Muscle of arm (tissue), 14 donors: ENCODE results near the gene RERE. TPM values are rescaled to one million over a fixed set of nuclear protein-coding genes. Genes with fewer than 3 reads are reported as not detected.
A peak's percentile ranks its signal among the peaks of the same experiment; 100 is the strongest.

Experiments
- DNase-seq: peaks from one replicate; pipeline ENCODE4 v3.0.0-alpha.2; 2013
- long read RNA-seq, 11 donors: transcript quantifications; one replicate each; lab custom pipeline, GENCODE V29; 2026
- polyA plus RNA-seq, 12 donors: library from polyadenylated mRNA; unstranded; fragments of 120-200 nt; gene quantifications; one replicate each; pipeline ENCODE4 v1.2.1, GENCODE V29; 2013; ENCODE audit not compliant: insufficient read length in 12 of 12

RERE gene
- 100 to 1,000 TPM in 1 of 12 donors, 10 to 100 TPM in 10, not detected in 1; 51.1 to 118 (median 75.5) TPM for polyA plus RNA-seq
- long read RNA-seq, donor 1, partial matches to known transcripts: 28 of 29 reads
- long read RNA-seq, donor 1, other reads (novel, unspliced or antisense): 0 of 29 reads
- long read RNA-seq, donor 2, partial matches to known transcripts: 33 of 38 reads
- long read RNA-seq, donor 2, other reads (novel, unspliced or antisense): 5 of 38 reads
- long read RNA-seq, donor 3: 0 reads
- long read RNA-seq, donor 4, partial matches to known transcripts: 6 of 6 reads
- long read RNA-seq, donor 4, other reads (novel, unspliced or antisense): 0 of 6 reads
- long read RNA-seq, donor 5, full-length matches to known transcripts: 2 of 53 reads
- long read RNA-seq, donor 5, partial matches to known transcripts: 11 of 53 reads
- long read RNA-seq, donor 5, other reads (novel, unspliced or antisense): 40 of 53 reads
- long read RNA-seq, donor 6, partial matches to known transcripts: 0 of 2 reads
- long read RNA-seq, donor 6, other reads (novel, unspliced or antisense): 0 of 2 reads
- long read RNA-seq, donor 7, partial matches to known transcripts: 5 of 6 reads
- long read RNA-seq, donor 7, other reads (novel, unspliced or antisense): 0 of 6 reads
- long read RNA-seq, donor 8, partial matches to known transcripts: 18 of 24 reads
- long read RNA-seq, donor 8, other reads (novel, unspliced or antisense): 6 of 24 reads
- long read RNA-seq, donor 9: 0 reads
- long read RNA-seq, donor 10: 0 reads
- long read RNA-seq, donor 11: 0 reads

DNA sequence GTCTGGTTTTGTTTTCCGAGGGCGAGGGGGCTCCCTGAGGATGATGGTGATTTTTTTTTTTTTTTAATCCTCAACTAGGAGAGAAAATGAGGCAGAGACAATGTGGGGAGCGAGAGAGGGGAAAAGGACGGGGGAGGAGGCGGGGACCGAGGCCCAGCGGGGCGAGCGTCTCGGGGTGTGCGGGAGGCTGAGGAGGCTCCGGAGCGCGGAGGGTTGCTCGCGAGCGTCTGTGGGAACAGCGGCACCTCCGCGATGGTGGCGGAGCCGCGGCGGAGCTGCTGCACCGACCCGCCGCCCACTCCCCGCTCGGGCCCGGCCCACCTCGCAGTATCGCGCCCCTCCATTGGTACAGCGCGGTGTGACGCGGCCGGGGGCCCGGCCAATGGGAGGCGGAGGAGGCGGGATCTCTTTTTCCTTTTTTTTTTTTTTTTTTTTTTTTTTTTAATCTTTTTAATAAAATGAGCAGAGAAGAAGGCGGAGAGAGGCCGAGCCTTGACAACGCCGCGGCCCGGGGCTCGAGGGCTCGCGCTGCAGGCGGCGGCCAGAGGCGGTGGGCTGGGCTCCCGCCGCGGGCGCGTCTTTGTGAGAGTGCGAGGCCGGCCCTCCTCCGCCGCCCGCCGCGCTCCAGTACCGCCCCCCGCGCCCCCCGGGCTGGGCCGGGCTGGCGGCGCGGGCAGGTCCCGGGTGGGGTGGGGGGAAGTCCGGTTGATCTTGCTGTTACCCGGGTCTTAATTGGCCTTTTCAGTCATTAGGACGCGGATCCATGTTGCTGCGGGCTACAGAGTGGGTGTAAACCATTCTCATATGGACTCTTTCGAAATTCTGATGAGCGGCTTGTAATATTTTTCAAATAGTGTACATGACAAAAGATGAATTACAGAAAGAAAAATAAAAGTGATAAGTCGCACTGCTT lies at the start of gene RERE:
Gene RERE, minus strand, starts transcription at position 229 of the 913 bp plus-strand sequence.
- peak; percentile 96 for DNase-seq

DNA sequence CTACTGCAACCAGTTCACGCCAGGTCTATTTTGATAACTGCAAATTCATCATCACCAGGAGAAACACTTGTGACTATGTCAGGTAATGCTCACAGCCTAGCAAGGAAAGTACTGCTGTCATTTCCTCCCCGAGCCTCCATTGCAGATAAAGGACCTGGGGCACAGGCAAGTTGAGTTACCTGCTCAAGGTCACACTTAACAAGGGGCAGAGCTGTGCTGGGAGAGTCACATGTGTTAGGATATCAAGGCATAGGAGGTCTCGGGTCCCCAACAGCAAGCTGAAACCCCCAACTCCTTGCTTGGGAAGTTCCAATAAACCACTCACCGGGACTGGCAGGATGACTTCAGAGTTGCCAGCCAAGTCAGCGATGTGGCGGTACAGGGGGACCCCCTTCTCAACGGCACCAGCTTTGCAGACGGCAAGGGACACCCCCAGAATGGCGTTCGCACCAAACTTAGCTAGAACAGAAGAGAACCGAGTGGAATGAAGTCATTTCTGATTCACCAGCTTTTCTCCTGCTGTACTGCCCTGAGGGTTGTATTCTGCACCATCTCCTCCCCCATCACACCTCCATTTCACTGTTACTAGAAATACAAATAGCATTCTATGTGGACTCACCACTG lies 49.5 kb upstream of the RERE start:
- no peak for DNase-seq

DNA sequence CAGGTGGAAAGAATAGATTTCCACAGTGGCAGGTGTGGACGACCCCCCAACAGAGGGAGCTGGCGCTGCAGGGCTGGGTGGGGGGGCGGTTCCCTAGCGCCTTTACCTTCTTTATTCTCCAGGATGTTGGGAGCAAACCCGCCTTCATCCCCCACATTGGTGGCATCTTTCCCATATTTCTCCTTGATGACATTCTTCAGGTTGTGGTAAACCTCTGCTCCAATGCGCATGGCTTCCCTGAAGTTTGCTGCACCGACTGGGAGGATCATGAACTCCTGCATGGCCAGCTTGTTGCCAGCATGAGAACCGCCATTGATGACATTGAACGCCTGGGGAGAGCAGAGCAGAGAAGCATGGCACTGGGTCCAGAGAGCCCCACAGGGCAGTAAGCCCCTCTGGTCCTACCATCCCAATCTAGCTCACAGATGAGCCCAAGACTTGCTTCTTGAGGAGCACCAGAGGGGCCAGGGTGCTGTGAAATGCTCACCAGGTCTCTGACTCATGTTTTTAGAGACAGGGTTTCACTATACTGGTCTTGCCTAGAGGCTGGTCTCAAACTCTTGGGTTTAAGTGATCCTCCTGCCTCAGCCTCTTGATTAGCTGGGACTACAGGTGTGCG lies 48.8 kb upstream of the RERE start:
- no peak for DNase-seq

DNA sequence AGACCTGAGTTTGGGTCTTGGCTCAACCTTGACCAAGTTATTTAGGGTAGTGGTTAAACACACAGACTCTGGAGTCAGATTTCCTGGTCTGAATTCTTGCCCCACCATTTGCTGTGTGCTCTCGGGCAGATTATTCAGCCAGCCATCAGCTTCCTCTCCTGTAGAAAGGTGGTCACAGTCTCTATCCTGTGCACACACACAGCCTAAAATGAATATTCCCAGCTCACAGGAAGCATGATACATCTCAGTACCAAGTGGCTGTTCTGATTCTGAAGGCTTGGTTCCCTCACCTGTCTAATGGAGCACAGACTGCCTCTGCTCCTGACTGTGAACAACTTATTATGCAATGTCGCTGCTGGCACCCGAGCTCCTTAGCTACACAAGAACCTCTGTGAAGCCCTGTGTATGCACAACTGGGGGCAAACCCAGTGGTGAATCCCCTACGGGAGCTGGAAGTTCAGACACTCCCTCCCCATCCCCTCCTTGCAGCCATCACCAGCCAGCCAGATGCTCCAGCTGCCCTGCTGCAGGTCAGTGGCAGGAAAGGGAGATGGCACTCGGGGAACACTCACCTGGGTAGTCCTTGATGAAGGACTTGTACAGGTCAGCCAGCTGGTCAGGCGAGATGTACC lies 47.4 kb upstream of the RERE start:
- DNase-seq: no peak

DNA sequence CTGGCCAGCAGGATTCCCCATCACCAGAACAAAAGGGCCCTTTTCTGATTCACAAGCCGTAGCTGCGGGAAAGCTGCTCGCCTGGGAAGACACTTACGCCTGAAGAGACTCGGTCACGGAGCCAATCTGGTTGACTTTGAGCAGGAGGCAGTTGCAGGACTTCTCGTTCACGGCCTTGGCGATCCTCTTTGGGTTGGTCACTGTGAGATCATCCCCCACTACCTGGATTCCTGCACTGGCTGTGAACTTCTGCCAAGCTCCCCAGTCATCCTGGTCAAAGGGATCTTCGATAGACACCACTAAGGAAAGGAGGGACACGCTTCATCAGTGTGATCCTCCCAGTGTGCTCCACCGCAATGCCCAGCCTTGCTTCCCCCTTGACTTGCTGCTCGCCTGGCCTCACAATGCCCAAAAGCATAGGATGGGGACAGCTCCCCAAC lies 46.4 kb upstream of the RERE start:
- DNase-seq: no peak

DNA sequence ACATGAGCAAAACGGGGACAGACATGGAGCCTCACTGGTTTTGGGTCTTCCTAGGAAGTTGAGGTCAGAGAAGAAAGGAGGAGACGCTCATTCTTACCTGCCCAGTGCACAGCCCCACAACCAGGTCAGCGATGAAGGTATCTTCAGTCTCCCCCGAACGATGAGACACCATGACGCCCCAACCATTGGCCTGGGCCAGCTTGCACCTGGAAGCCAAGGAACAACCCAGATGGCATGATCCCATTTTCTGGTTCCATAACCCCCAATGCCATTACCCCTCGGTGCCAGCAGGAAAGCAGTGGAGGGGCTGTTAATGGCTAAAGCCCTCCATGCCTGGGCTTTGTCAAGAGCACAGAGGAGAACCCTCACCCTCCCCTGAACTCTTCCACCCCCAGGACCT lies 45.7 kb upstream of the RERE start:
- no peak for DNase-seq

DNA sequence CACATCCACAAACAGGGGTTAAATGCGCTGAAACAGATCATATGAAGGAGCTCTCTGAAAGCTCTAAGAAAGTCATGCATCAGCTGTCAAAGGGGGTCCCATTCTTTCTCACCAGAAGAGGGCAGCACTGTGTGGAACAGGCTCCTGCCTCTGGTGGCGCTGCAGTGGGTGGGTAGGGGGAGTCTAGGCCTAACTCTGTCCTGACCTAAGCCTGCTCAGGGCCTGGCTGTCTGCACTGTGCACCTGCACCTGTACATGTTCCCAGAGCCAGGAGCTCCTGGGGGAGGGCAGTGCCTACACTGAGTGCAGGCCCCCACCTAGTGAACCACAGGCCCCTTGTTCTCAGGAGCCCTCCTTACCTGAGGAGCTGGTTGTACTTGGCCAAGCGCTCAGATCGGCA lies 45.1 kb upstream of the RERE start:
- DNase-seq: no peak

DNA sequence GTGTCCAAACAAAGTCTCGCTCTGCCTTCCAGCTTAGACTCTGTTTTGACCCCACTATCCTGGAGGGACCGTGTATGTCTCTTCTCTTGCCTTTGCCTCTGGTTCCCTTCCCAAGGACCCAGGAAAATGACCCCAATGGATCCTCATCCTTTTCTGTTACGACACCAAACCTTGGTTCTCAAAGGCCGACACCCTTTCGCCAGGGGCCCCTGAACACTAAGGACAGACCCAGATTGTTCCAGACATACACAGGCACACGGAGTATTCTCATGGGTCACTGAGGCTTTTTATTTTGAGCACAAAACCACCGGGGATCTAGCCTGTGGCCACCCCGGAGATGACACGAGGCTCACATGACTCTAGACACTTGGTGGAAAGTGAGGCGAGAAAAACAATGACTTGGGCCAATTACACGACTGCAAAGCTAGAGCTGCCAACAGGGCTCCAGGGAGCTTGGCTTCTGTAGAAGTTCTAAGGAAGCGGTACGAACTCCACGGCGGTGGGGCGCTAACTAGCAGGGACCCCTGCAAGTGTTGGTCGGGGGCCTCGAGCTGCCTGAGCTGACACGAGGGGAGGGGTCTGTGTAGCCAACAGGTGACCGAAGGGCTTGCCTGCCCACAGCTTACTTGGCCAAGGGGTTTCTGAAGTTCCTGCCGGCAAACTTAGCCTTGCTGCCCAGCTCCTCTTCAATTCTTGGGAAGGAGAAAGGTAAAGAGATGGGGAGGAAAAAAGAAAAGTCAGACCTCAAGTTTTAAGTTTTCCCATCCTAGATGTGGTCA lies 43.5 kb upstream of the RERE start:
- DNase-seq: no peak

DNA sequence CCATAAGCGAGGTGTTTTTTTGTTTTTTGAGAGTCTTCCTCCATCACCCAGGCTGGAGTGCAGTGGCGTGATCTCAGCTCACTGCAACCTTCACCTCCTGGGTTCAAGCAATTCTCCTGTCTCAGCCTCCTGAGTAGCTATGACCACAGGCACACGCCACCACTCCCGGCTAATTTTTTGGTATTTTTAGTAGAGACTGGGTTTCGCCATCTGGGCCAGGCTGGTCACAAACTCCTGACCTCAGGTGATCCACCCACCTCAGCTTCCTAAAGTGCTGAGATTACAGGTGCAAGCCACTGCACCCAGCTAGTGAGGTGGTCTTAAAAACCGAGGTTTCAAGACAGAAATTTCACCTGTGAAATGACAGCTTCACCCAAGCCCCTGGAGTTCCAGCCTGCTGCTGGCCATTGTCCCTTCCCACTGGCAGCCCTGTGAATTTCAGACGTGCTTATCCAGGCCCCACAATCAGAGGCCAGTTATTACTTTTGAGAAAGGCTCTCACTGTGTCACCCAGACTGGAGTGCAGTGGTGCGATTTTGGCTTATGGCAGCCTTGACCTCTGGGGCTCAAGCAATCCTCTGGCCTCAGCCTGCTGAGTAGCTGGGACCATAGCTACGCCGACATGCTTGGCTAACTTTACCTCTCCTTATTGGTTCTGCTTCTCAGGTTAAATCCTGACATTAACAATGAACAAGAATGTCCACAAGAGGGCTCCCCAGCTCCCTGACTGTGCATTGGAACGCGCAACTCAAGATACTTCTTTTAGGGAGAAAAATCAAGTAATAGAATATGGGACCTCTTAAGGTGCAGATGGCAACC lies 41.7 kb upstream of the RERE start:
- no peak for DNase-seq

DNA sequence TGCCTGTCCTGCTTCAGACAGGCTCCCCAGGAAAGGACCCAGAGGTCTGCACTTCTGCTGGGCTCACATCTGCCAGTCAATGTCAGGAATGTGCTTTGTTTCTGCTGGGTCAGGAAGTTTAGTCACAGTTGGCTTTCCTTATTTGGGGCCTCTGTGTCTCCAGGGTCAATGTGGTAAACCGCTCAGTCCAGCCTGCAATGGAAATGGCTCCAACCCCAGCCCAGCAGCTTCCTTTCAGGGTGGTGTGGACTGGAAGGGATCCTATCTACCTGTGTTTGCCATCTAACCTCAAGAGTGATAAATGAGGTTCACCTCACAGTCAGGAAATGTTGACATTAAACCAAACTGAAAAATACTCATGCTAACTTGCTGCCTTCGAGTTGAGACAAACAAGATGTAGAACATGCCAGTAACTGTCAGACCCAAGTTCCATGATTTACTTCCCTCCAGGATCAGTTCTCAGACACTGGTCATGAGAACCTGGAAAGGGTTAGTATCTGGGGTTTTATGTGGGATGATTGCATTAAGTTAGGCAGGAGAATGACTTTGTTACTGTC lies 40.8 kb upstream of the RERE start:
- no peak for DNase-seq

DNA sequence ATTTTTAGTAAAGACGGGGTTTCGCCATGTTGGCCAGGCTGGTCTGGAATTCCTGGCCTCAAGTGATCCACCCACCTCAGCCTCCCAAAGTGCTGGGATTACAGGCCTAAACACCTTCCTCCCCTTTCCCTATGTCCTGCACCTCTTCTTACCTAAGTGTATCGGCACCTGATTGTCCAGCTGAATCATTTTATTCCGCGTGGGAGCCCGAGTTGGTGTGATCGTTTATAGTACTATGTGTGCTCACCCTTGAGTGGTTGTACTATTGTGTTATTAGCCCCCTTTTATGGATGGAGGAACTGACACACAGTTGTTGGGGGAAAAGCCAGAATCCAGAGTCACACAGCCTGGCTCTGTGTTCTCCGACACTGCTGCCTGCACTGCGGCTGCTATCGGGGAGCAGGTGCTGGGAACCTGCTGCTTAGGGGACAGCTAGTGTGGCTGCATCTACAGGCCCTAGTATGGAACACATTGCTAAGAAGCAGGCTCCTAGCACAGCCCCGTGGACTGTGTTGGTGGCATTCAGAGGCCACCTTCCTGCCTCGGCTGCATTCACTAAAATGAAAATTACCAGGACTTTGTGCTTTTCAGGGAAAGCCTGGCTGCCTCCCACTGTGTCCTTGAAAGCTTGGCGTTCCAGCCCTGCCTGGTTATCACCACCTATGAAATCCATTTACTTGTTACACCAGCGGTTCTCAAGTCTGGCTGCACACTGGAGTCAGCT lies 39.4 kb upstream of the RERE start:
- no peak for DNase-seq

DNA sequence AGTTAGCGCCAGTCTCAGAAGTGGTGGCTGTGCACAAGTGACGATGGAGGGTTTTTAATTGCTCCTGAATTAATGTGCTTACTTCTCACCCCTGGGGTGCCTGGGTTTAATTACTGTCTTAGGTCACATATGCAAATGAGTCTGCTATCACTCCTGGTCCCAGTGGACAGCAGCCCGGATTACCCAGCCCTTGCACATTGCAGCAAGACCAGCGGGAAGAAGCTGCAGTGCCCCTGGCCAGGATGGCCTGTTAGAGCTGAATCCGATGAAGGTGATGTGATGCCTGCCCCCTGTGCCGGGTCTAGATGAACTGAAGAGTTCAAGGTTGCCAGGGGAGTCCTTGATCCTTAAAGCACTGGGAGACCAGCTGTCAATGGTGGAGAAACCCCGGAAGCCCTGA lies 36.8 kb upstream of the RERE start:
- DNase-seq: no peak

DNA sequence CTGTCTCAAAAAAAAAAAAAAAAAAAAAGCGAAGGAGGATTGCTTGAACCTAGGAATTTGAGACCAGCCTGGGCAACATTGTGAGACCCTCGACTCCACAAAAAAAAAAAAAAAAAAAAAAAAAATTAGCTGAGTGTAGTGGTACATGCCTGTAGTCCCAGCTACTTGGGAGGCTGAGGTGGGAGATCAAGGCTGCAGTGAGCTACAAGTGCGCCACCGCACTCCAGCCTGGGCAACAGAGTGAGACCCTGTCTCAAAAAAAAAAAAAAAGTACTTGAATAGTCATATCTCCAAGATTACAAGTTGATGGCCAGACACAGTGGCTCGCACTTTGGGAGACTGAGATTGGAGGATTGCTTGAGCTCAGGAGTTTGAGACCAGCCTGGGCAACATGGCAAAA lies 33.6 kb upstream of the RERE start:
- no peak for DNase-seq

DNA sequence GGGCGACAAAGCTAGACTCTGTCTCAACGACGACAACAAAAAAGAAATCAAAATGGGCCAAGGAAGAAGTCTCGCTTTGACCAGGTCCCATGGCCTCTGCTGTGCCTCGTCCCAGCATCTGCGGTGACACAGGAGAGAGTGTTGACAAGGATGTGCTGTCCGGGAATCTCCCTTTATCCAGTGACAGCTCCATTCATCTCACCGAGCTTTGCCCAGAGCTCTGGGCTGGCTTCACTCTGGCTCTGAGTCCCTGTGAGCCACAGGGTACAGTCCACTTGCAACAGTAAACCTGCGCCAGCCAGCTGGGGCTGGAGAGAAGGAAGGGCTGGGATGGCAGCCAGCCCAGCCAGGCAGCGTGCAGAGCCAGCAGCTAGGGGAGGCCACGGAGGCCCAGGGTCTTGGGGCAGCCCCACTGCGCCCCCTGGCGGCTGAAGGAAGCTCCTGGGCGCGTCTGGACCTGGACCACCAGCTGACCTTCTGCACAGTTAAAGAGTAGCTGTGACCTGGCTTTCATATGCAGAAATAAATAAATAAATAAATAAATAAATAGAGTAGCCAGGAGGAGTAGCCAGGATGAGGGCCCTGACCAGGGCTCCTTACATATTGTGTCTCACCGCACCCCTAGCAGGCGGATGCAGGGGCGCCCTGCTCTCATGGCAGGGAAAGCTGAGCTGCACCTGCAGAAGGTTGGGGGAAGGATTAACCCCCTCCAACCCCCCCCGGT lies 31.4 kb upstream of the RERE start:
- DNase-seq: peak; percentile 89

DNA sequence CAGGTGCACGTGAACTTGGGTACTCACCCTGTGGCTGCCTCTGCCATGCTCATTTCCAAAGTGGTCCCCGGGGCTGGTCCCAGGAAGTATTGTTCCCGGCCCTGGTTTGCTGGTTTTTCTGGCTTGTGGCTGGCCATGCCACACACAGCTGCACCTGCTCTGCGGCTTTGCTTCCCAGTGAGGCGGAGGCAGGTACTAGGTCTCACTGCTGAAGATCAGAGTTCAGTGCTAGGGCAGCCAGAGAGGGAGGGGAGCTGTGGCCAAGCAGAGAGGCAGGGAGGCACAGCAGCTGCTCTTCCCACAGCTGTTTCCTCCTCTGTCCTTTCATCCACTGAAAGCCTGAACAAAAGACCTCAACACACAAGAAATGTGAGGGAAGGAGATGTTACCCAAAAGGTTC lies 30.6 kb upstream of the RERE start:
- DNase-seq: no peak

DNA sequence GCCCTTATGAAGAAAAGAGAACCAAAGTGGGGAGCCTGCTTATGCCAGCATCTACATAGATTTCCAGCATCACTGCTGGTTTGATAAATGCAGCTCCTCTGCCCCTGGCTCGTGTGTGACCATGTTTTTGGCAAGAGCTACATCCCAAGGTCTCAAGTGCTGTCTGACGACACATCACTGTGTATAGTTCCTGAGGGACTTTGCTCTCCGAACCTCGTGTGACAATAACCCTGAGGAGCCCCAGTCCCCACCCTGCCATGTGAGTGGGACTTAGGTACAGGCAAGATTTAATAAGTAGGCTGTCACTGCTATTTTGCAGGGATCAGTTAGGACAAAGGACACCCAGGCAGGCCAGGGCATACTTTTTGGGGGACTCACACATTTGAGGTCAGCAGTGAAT lies 28.8 kb upstream of the RERE start:
- no peak for DNase-seq
